ENCODE measurements around the gene FRMD4B.

FRMD4B gene

DNA sequence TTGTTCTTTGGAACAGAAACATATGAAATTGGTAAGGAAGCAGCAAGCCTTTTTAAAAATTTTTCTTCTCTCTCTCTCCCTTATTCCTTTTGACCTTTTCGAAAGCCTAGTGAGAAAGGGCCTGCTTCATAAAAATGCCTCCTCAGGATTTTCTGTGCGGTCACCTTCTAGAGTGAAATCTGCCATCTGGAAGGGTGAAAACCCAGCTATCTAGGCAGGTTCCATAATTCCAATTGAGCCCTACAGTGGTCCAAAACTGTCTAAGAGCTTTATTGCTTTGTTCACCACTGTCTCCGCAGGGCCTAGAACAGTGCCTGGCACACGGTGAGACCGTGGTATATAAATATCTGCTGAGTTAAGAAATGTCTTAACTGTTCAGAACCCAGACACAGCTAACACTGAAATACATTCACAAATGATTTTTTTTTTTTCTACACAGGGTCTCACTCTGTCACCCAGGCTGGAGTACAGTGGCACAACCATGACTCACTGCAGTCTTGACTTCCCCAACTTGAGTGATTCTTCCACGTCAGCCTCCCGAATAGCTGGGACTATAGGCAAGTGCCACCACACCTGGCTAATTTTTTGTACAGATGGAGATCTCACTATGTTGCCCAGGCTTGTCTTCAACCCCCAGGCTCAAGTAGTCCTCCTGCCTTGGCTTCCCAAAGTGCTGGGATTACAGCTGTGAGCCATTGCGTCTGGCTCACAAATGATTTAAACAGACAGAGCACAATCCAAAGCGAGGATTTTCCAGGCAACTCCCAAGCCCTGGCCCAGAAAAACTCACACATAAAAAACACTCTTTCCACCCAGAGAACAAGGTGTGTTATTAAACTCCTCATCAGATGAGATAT is 64.4 kb downstream of the FRMD4B start:
- no peak for DNase-seq

DNA sequence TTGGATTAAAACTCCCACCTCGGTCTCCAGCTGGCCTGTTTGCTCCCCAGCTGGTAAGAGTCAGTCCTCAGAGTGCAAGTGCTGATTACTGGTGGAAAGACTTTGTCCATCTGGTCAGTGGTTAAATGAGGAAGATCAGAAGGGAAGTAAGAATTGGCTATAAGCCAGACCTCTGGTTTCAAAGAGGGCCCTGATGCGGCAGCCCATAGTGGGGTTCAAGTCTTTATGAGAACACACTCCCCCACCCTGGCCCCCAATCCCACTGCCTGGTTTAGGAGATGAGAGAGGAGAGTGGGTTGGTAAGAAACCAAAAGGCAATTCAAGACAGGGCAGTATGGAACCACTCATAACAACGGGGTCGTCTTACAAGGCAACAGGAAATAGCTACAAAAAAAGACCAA is 65.0 kb downstream of the FRMD4B start:
- no peak for DNase-seq

DNA sequence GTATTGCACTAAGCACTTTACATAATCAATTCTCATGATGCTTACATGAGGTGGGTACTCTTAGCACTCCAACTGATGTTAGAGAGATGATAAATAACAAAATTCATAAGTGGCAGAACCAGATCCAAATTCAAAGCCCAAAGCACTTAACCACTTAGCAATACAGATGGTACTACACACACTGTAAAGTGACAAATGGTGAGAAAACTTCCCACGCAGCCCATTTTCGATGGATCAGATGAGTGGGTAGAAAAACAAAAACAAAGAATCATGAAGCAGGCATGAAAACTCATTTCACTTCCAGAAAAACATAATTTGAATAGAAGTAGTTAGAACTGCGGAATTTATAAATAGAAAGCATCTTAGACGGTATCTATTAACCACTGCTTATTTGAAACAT is 66.2 kb downstream of the FRMD4B start:
- no peak for DNase-seq

GRCh38 chr3:69318410-69318809 is 67.5 kb downstream of the FRMD4B start:
- DNase-seq = no peak

- no peak for DNase-seq
Measured at GRCh38 chr3:69313251-69313650, 72.6 kb downstream of the FRMD4B start.

GRCh38 chr3:69309814-69310213 is 76.1 kb downstream of the FRMD4B start:
- peak; percentile 47 for DNase-seq

DNA sequence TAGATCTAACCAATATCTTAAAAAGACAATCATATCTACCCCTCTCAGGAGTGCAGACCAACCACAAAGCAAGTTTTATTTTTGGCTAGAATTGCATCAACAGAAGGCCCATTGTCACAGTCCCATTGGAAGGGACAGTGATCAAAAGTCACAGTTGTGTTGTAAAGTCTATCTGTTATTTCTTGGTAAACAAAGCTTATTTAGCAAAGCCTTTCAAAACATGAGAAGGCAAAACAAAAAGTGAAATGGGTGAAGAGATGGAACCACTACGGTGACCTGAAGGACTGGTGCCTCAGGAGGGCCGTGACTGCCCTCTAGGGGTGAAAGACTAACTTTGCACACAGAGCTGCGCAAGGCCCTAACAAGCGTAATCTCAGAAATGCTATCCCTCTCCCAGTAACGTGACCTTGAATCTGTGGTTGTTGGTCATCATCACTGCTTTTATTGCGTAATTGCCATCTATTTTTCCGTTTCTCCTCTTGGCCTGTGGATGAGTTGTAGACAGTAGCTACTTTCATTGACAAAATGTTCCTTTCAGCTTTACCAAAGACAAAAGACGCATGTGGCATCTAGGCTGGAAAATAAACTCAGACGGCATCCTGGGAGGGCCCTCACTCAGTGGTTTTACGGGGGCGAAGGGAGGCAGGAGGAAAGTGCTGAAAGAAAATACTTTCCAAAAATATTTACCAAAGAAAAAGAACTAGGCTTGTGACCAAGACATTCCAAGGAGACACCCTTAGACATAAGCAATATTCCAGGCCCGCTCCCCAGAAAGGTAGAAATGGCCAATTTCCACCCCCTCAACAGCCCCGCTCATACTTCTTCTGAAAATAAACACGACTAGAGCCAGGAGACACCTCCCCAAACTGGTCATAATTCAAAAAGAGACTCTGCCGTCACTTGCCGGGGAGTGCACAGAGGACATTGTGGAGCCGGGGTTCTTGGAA is 79.4 kb downstream of the FRMD4B start:
- DNase-seq = peak; percentile 89

GRCh38 chr3:69305011-69305410 is 80.9 kb downstream of the FRMD4B start:
- no peak for DNase-seq

GRCh38 chr3:69304396-69304795 is 81.5 kb downstream of the FRMD4B start:
- DNase-seq = no peak

- DNase-seq = no peak
Measured at GRCh38 chr3:69300296-69300695, 85.6 kb downstream of the FRMD4B start.

DNA sequence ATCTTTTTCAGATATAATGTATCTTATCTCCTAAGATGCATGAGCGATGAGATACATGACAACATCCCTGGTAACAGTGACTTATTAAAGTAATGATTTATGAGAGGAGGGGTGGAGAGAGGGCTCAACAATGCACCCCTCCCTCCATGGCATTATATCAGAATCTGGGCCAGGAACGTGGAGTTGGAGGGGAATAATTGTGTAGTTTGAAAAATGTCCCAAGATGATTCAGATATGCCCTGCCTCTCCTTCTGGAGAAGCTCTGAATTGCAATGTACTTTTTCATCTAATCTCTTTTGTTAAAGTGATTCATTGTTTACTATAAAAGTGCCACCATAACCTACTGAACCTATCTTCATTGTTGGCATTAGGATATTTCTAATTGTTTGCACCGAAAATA is 86.5 kb downstream of the FRMD4B start:
- no peak for DNase-seq

DNA sequence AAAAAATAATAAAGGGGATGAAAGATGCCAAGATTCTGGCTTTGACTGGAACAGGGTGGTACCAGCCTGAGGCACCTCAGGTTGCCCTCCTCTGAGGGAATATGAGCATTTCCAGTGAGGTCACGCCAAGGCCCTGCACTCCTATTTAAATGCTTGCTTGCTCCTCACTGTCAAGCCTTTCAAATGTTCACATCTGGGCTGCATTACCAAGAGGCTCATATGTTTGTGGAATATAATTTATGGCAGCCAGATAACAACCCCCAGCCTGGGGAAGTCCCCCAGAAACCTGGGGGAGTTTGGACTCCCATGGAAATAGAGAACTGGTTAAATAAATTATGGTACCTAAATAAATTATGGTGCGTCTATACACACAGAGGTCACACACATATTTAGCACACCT is 88.4 kb downstream of the FRMD4B start:
- no peak for DNase-seq

DNA sequence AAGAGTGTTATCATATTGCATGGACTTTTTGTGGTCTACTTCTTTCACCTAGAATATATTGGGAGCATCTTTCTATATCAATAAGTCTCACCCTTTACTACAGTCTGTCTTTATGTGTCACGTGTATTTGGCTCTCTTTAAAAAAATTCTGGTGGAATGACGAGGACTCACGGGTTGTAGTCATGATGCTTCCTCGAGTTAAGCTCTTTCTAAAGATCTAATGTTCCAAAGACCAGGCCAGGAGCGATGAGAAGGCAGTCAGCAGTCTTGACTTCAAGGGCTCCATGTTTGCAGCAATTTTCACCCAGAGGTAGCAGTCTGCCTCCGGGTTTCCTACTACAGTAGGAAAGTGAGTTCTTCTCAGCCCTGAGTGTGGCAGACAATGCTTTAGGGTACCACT is 88.9 kb downstream of the FRMD4B start:
- no peak for DNase-seq

DNA sequence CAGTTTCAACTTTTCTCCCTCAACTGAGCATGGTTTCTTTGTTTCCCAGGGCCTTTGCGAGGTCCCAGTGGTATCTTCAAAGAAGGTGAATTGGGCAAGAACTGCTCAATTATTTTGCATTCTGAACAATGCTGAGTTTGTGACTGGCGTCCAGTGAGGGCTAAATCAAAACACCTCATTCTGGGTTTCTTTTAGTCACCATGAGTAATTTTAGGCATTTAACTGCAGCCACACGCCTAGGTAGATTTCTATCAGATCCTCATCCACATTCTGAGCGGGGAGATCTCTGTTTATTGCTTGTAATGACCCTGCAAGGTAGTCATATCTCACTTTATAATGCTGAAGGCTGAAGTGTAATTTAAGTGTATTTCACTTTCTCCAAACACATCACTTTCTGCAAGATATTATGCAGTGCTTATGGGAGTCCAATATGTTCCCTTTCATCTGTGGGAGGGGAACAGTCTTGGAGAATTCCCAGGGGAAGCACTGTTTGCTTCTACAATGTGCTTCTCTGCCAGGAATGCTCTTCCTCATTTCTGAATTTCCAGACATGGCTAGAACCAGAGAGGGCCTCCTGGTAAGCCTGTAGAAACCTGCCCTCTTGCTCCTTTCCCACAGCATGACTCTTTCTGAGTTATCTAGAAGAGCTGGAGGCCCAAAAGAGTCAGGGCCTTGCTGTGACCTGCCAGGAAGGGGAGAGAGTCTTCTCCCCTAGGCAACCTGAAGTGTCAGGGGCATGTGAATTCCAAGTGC is 91.7 kb downstream of the FRMD4B start:
- no peak for DNase-seq

GRCh38 chr3:69292959-69293574 is 92.8 kb downstream of the FRMD4B start:
- peak; percentile 54 for DNase-seq

DNA sequence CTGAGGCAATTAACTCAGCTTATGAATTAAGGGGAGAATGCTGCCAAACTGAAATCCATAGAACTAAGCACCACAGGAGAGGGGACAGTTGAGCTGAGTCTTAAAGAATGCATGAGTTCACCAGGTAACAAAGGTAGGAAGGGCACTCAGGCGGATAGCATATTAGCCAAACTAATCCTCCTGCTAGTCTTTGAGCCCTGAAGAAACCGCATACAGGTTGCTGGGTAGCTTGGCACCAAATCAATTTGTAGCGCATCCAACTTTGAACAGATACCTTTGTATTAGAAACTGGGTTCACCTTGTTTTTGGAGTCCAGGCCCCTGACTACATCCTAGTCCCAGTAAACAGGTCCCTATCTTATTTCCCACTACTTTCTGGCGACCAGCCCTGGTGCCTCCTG is 93.7 kb downstream of the FRMD4B start:
- DNase-seq = no peak

DNA sequence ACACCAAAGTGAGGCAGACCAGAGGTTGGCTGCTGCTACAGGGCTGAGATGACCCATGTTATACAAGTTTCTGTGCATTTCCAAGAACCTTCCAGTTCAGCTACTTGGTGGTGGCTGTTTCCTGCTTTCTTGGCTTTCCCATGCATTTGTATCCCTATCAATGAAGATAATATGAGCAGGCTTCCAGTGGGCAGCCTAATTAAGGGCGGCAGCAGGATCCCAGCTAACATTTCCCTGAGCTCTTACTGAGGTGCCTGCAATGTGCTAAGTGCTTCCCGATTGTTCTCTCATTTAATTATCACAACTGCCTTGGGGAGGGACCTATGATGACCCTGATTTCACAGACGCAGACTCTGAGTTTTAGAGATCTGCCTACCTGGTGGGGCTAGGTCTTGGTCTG is 95.5 kb downstream of the FRMD4B start:
- DNase-seq = no peak

- no peak for DNase-seq
Measured at GRCh38 chr3:69290006-69290405, 95.9 kb downstream of the FRMD4B start.

DNA sequence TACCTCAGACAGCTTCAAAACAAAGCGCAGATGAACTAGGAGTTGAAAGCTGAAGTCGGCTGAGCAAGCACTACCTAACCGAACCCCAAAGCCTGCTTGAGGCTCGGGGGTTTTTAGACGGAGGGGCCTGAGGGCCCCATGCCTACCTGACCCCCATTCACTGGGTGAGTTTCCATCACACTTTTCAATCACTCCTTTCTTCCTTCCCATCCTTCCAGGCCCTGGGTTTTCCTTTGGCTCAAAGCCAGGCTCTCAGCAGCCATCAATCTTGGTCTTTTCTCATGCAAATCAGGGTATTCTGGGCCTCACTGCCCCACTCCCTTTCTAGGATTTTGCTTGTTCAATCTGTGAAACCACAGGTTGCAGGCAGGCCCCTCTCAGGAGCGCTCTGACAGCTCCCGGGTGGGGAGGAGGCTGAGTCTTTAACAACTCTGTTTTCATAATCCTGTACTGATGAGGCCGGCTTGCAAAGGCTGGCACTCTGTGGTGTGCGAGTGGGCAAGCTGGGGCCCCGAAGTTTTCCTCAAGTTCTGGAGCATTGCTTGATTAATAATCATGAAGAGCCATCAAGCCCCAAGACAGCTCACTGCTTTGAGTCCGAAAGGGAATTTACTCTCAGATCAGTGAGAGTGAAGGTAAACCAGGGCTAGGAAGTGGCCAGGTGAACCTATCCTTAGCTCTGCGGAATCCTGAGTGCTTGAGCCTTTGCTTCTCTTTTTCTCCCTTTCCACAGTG is 97.6 kb downstream of the FRMD4B start:
- DNase-seq = peak; percentile 76

GRCh38 chr3:69283913-69284611 is 101.8 kb downstream of the FRMD4B start:
- DNase-seq = no peak

- DNase-seq = no peak
Measured at GRCh38 chr3:69283496-69283895, 102.4 kb downstream of the FRMD4B start.

All from eye (tissue), 1 donor.